Ovary (tissue), 9 donors: ENCODE results near the gene TRAK1. TPM values are rescaled to one million over a fixed set of nuclear protein-coding genes. Genes with fewer than 3 reads are reported as not detected.

ENCODE experiments used
- DNase-seq, 5 donors: peaks; one replicate each; pipeline ENCODE4 v3.0.0-alpha.2; 2019 to 2020
- H3K27ac ChIP-seq, 2 donors: fragments of 200-600 bp; one replicate each; pipeline versions ENCODE4 v1.5.1 to v1.8.0; 2019 to 2022
- H3K27me3 ChIP-seq: fragments of 200-600 bp; one replicate; pipeline ENCODE4 v1.8.0; 2022
- H3K36me3 ChIP-seq: fragments of 200-600 bp; sonication (generic); one replicate; pipeline ENCODE4 v1.5.1; 2019
- H3K4me1 ChIP-seq: one replicate; pipeline ENCODE4 v1.8.1; 2013; ENCODE audit warnings: mild to moderate bottlenecking, moderate library complexity; ENCODE audit not compliant: insufficient read depth
- H3K4me3 ChIP-seq: fragments of 200-600 bp; sonication (generic); one replicate; pipeline ENCODE4 v1.5.1; 2017
- H3K9me3 ChIP-seq, 2 donors: fragments of 200-600 bp in 1 of 2; sonication (generic) in 1 of 2; one replicate each; pipeline versions ENCODE4 v1.5.1 to v1.8.1; 2013 to 2019; ENCODE audit warnings: mild to moderate bottlenecking in 1 of 2, moderate library complexity in 1 of 2
- CTCF ChIP-seq, 3 donors: fragments of 450-650 bp in 2 of 3; fragments of 200-600 bp in 1 of 3; IDR thresholded peaks; one replicate each; pipeline versions ENCODE4 v1.5.1 to v1.8.0; 2016 to 2022; ENCODE audit warnings: antibody characterized with exemption in 3 of 3, mild to moderate bottlenecking in 1 of 3
- EP300 ChIP-seq: sonication (generic); formaldehyde crosslinking; IDR thresholded peaks from one replicate; pipeline ENCODE4 v1.6.1; 2017; ENCODE audit warnings: antibody characterized with exemption
- POLR2A ChIP-seq: fragments of 450-650 bp; IDR thresholded peaks from one replicate; pipeline ENCODE4 v1.6.1; 2017; ENCODE audit warnings: antibody characterized with exemption, mild to moderate bottlenecking, moderate library complexity
- WGBS, 3 donors: extraction: QIAGEN DNeasy Blood & Tissue Kit in 1 of 3; methylation state at CpG; one replicate each; pipeline versions ENCODE4 v1.1.5 to v1.1.7; 2013 to 2017; 5-methylcytosine and 5-hydroxymethylcytosine counted together
- intact Hi-C, 4 donors: fragments of 100-400 bp; cut with DNase I; formaldehyde crosslinking; loops; one replicate each; pipeline versions ENCODE4 v1.11.0 to v1.15.1; 2022 to 2023
- polyA plus RNA-seq, 2 donors: library from polyadenylated mRNA; stranded (reverse); fragments of 200-250 nt in 1 of 2; fragments of 350-450 nt in 1 of 2; fragmentation: Illumina TruSeq in 1 of 2; extraction: RNeasy Lipid Tissue Mini Kit (QIAGEN cat#74804) in 1 of 2; gene quantifications; one replicate each; pipeline ENCODE4 v1.2.3, GENCODE V29; 2013 to 2014
- total RNA-seq, 7 donors: library from RNA; depleted of rRNA in 2 of 7; stranded (reverse); fragments of >200 nt in 2 of 7; fragmentation: NEBNext Ultra II Directional in 3 of 7; extraction: Animal tissue kit (Norgen Biotek cat#: 25700) in 3 of 7; gene quantifications; one replicate each; pipeline versions ENCODE4 v1.1.0 to v1.2.4, GENCODE V29; 2016 to 2023
- donor health status: DM: no; HTN: no; CAD: no; lungs with moderate emphysema.
- donor health status: DM: no; HTN: no; CAD: no.
- donor health status: Bipolar disorder and iron deficiency.
- donor health status: DM: yes; HTN: yes; CAD: no.
- donor health status: DM: no; HTN: no; CAD: no.
- donor health status: DM: yes; HTN: yes; CAD: no.

The TRAK1 gene
- total and polyA plus RNA-seq, 9 donors = 7.1 to 17.7 (median 14.9) TPM

GRCh38 chr3:42269647-42270046 is 178.5 kb downstream of the TRAK1 start:
- H3K27me3 ChIP-seq = no peaks in the 10 kb centered on the region

GRCh38 chr3:42270561-42270960 is 179.4 kb downstream of the TRAK1 start:
- H3K9me3 ChIP-seq = peaks cover 0 to 10% of the 10 kb centered on the region in 2 donors
- H3K27ac ChIP-seq = no peak overlapping the region
- H3K4me3 ChIP-seq = no peak overlapping the region
- H3K36me3 ChIP-seq = no peaks in the 10 kb centered on the region
- TF ChIP-seq CTCF (IDR thresholded peaks at IDR 0.05) (no peak), EP300 (no peak), POLR2A (no peak)
- 79 to 81% (median 79%) methylated on average over 1 of the region's 1 CpG for WGBS, 3 donors
- DNase-seq = no peak
- H3K4me1 ChIP-seq = no peaks in the 10 kb centered on the region
- no peaks in the 10 kb centered on the region for H3K27me3 ChIP-seq
- intact Hi-C loops = no loop called here

More at GRCh38 chr3:42269647-42270046, 178.5 kb downstream of the TRAK1 start:
- Histone ChIP-seq H3K9me3 (peaks cover 0 to 10% of the 10 kb centered on the region in 2 donors), H3K4me3 (no peak overlapping the region), H3K36me3 (no peaks in the 10 kb centered on the region), H3K27ac (no peak overlapping the region), H3K4me1 (peaks cover 2% of the 10 kb centered on the region)
- WGBS, 3 donors = 73 to 77% (median 74%) methylated on average over 7 of the region's 7 CpGs
- TF ChIP-seq EP300 = no peak
- TF ChIP-seq POLR2A = no peak
- no peak for TF ChIP-seq CTCF (IDR thresholded peaks at IDR 0.05)
- DNase-seq = no peak
- intact Hi-C loops = no loop called here

GRCh38 chr3:42271786-42272185 is 180.6 kb downstream of the TRAK1 start:
- DNase-seq = no peak
- Histone ChIP-seq H3K27me3 (no peaks in the 10 kb centered on the region), H3K4me1 (no peaks in the 10 kb centered on the region), H3K36me3 (no peaks in the 10 kb centered on the region), H3K4me3 (no peak overlapping the region), H3K27ac (no peak overlapping the region), H3K9me3 (peaks cover 0 to 10% of the 10 kb centered on the region in 2 donors)
- intact Hi-C loops = no loop called here
- TF ChIP-seq CTCF (IDR thresholded peaks at IDR 0.05) (no peak), EP300 (no peak), POLR2A (no peak)

GRCh38 chr3:42273361-42273760 is 182.2 kb downstream of the TRAK1 start:
- WGBS, 3 donors = 46 to 56% (median 54%) methylated on average over 2 of the region's 2 CpGs

More at GRCh38 chr3:42273361-42273760, 182.2 kb downstream of the TRAK1 start:
- Histone ChIP-seq H3K4me1 (no peaks in the 10 kb centered on the region), H3K27me3 (no peaks in the 10 kb centered on the region), H3K4me3 (no peak overlapping the region), H3K27ac (no peak overlapping the region), H3K36me3 (no peaks in the 10 kb centered on the region), H3K9me3 (peaks cover 0 to 5% of the 10 kb centered on the region in 2 donors)
- intact Hi-C loops = no loop called here
- TF ChIP-seq CTCF (IDR thresholded peaks at IDR 0.05) (no peak), EP300 (no peak), POLR2A (no peak)
- no peak for DNase-seq
